GM12801 (cell line): ENCODE data around the gene SPRY4.

Source experiments
- CTCF ChIP-seq: IDR thresholded peaks from one replicate; pipeline ENCODE4 v1.5.1; 2011; ENCODE audit warnings: control low read depth; ENCODE audit not compliant: insufficient read length; ENCODE audit errors: extremely low read depth

The SPRY4 gene

GRCh38 chr5:142304013-142304701, 20.7 kb downstream of the SPRY4 start:
- TF ChIP-seq CTCF: no peak

GRCh38 chr5:142303565-142303964, 21.3 kb downstream of the SPRY4 start:
- TF ChIP-seq CTCF: no peak

GRCh38 chr5:142301540-142301939, 23.3 kb downstream of the SPRY4 start:
- no peak for TF ChIP-seq CTCF

DNA sequence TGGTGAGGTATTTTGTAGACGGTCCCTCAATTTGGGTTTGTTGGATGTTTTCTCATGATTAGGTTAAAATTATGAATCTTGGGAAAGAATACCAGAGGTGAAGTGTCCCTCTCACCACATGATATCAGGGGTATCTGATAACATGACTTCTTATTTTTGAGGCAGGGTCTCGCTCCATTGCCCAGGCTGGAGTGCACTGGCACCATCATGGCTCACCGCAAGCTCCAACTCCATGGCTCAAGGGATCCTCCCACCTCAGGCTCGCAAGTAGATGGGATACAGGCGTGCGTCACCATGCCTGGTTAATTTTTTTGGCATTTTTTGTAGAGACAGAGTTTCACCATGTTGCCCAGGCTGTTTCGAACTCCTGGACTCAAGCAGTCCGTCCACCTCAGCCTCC, 24.1 kb downstream of the SPRY4 start:
- TF ChIP-seq CTCF: no peak

DNA sequence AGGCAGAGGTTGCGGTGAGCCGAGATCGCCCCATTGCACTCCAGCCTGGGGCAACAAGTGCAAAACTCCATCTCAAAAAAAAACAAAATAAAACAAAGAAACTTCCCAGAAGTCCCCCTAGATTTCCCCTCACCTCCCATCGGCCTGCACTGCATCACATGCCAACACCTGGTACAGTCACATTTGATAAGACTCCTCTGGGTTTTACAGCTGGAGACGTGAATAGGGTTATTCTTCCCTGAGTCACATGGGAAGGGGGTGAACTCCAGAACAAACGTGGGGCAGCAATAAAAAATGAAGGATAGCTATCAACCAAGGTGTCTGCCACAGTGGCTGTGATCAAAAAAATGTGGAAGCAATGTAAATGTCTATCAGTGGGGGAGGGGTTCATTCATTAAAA, 26.0 kb downstream of the SPRY4 start:
- no peak for TF ChIP-seq CTCF

GRCh38 chr5:142296914-142297417, 27.9 kb downstream of the SPRY4 start:
- TF ChIP-seq CTCF: no peak

GRCh38 chr5:142295960-142296860, 28.6 kb downstream of the SPRY4 start:
- no peak for TF ChIP-seq CTCF
